ENCODE measurements around the gene POP4. TPM values are rescaled to one million over a fixed set of nuclear protein-coding genes. Genes with fewer than 3 reads are reported as not detected.

POP4 gene
- total and polyA plus RNA-seq, 7 donors = 45.3 to 144 (median 63.9) TPM

DNA sequence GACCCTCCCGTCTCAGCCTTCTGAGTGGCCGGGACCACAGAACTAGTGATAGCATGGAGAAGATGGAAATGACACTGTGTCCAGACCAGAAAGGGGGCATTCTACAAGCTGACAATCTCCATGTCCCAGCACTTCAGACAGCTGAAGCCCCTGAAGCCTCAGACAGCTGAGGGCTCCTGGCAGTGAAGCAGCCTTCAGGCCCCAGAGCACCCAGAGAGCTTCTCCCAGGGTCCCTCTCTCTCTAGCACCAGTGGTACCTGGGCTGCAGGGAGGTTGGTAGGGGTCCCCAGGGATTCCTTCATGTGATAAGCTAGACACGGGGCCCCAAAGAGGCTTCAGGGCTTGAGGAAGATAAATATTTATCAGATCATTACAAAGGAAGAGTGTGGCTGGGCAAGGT lies 7.6 kb upstream of the POP4 start:
- Histone ChIP-seq H3K27me3 (ENCODE audit: insufficient read depth in 3 of 3, low read length in 2 of 3) (peaks cover 0 to 35% (median 3%) of the 10 kb centered on the region in 3 donors), H3K4me3 (no peak overlapping the region), H3K4me1 (no peaks in the 10 kb centered on the region), H3K9me3 (no peaks in the 10 kb centered on the region), H3K27ac (no peak overlapping the region), H3K36me3 (ENCODE audit: insufficient read depth in 1 of 2, low read depth in 1 of 2) (no peaks in the 10 kb centered on the region)
- intact Hi-C loops (cut with DNase I) = no loop called here
- TF ChIP-seq, protein P1, sequence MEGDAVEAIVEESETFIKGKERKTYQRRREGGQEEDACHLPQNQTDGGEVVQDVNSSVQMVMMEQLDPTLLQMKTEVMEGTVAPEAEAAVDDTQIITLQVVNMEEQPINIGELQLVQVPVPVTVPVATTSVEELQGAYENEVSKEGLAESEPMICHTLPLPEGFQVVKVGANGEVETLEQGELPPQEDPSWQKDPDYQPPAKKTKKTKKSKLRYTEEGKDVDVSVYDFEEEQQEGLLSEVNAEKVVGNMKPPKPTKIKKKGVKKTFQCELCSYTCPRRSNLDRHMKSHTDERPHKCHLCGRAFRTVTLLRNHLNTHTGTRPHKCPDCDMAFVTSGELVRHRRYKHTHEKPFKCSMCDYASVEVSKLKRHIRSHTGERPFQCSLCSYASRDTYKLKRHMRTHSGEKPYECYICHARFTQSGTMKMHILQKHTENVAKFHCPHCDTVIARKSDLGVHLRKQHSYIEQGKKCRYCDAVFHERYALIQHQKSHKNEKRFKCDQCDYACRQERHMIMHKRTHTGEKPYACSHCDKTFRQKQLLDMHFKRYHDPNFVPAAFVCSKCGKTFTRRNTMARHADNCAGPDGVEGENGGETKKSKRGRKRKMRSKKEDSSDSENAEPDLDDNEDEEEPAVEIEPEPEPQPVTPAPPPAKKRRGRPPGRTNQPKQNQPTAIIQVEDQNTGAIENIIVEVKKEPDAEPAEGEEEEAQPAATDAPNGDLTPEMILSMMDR (IDR thresholded peaks at IDR 0.05) = no peak
- WGBS, 3 donors = 51 to 74% (median 66%) methylated on average over 3 of the region's 3 CpGs
- no peak for ATAC-seq
- no peak for DNase-seq

DNA sequence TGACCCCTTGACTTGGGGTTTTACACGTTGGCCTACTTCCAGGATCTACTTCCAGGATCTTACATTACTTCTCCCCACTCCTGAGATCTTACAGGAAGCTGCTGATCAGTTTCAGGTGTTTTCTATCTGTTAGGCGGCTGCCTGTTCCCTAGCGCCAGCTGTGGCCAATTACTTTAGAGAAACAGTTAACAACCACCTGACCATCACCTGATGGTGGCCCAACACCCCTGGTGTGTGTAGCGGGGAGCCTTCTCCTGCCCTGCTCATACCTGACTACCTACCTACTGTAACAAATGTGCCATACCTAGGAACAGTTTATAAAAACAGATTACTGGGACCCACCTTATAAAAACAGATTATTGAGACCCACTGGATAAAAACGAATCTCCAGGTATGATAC lies 2.8 kb upstream of the POP4 start:
- Histone ChIP-seq H3K27me3 (ENCODE audit: insufficient read depth in 3 of 3, low read length in 2 of 3) (no peaks in the 10 kb centered on the region), H3K4me3 (no peak overlapping the region), H3K27ac (no peak overlapping the region), H3K9me3 (no peaks in the 10 kb centered on the region), H3K36me3 (ENCODE audit: insufficient read depth in 1 of 2, low read depth in 1 of 2) (peaks cover 0 to under 1% of the 10 kb centered on the region in 2 donors), H3K4me1 (peaks cover 11% of the 10 kb centered on the region)
- TF ChIP-seq, protein P1 (IDR thresholded peaks at IDR 0.05) = no peak
- intact Hi-C loops (cut with DNase I) = loop anchor here in 1 of 2 donors (10.0 kb wide), 1 partner anchor 271 kb away; no protein-coding TSS in a partner anchor
- ATAC-seq = no peak
- 60 to 75% (median 65%) methylated on average over 5 of the region's 5 CpGs for whole genome bisulfite sequencing, 3 donors
- DNase-seq = no peak

DNA sequence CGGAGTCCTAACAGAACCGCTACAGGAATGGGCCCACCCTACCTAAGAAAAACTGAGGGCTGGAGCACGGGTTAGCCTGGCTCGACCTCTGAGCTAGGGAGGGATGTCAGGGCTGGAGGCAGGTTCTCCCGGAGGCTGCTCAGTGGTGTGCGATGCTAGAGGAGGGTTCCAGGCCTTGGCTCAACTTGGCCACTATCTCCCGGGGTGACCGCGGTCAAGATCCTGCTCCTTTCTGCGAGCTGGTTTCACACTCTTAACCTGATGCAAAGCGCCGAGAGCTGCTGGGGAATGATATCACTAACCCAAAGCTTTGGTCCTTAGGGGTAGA lies 301 bp downstream of the POP4 start:
- H3K27me3 ChIP-seq (ENCODE audit: insufficient read depth in 3 of 3, low read length in 2 of 3) = no peaks in the 10 kb centered on the region
- H3K9me3 ChIP-seq = no peaks in the 10 kb centered on the region
- peak overlapping the region; percentile 92 for H3K4me3 ChIP-seq
- TF ChIP-seq, protein P1 (IDR thresholded peaks at IDR 0.05) = no peak
- intact Hi-C loops (cut with DNase I) = loop anchor here (1.0 to 10.0 kb wide), 3 partner anchors 60 to 268 kb away; no protein-coding TSS in a partner anchor
- H3K27ac ChIP-seq = peak overlapping the region; percentile 97
- ATAC-seq (peak in 3 of 4 donors; percentile 38 to 57 (median 48)), DNase-seq (no peak)
- peaks cover 0 to 26% of the 10 kb centered on the region in 2 donors for H3K36me3 ChIP-seq (ENCODE audit: insufficient read depth in 1 of 2, low read depth in 1 of 2)
- 0 to 1% (median 1%) methylated on average over 12 of the region's 12 CpGs for WGBS, 3 donors
- H3K4me1 ChIP-seq = peaks cover 22% of the 10 kb centered on the region

DNA sequence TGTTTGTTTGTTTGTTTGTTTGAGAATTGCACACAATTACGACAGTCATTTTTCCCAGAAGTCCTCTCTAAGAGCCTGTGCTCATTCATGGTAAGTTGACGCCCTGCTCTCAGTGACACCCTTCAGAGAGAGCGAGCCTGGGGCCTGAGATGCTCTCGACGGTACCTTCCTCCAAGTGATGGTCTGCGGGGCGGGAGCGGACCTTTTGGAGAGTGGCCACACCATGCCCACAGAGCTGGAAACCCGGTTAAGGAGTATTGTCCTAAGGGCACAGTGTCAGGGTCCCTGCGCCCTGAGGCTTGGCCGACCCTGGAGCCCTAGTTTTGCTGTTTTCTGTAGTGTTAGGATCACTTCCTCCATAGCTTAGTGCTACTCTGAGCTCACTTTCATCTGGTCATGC lies 3.6 kb downstream of the POP4 start:
- no peak for DNase-seq
- intact Hi-C loops (cut with DNase I) = loop anchor here (1.0 to 10.0 kb wide), 5 partner anchors 53 to 265 kb away; no protein-coding TSS in a partner anchor
- no peak for ATAC-seq
- Histone ChIP-seq H3K9me3 (no peaks in the 10 kb centered on the region), H3K36me3 (ENCODE audit: insufficient read depth in 1 of 2, low read depth in 1 of 2) (peaks cover 0 to 58% of the 10 kb centered on the region in 2 donors), H3K27me3 (ENCODE audit: insufficient read depth in 3 of 3, low read length in 2 of 3) (no peaks in the 10 kb centered on the region), H3K4me3 (no peak overlapping the region), H3K27ac (peak overlapping the region; percentile 71), H3K4me1 (peaks cover 22% of the 10 kb centered on the region)
- whole genome bisulfite sequencing, 3 donors = 91 to 93% (median 92%) methylated on average over 11 of the region's 11 CpGs
- TF ChIP-seq, protein P1 (IDR thresholded peaks at IDR 0.05) = no peak

DNA sequence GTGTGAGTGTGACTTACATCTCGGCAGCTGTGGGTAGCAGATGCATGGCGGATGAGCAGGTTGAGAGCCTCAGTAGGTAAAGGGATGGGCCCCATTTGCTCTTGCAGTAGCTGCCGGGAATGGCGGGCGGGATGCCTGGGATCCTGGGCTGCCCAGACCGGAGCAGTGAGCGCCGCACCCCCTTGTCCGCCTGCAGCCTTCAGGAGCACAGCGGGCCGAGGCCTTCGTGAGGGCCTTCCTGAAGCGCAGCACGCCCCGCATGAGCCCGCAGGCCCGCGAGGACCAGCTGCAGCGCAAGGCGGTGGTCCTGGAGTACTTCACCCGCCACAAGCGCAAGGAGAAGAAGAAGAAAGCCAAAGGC lies 4.1 kb downstream of the POP4 start:
- DNase-seq (no peak), ATAC-seq (no peak)
- Histone ChIP-seq H3K4me1 (peaks cover 19% of the 10 kb centered on the region), H3K27me3 (ENCODE audit: insufficient read depth in 3 of 3, low read length in 2 of 3) (no peaks in the 10 kb centered on the region), H3K9me3 (no peaks in the 10 kb centered on the region), H3K4me3 (no peak overlapping the region), H3K27ac (peak overlapping the region; percentile 71), H3K36me3 (ENCODE audit: insufficient read depth in 1 of 2, low read depth in 1 of 2) (peaks cover 0 to 64% of the 10 kb centered on the region in 2 donors)
- TF ChIP-seq, protein P1 (IDR thresholded peaks at IDR 0.05) = no peak
- 71 to 81% (median 72%) methylated on average over 21 to 22 of the region's 22 CpGs for WGBS, 3 donors
- intact Hi-C loops (cut with DNase I) = loop anchor here (1.0 to 10.0 kb wide), 5 partner anchors 53 to 265 kb away; no protein-coding TSS in a partner anchor
